ENCODE data around the gene INIP. TPM values are rescaled to one million over a fixed set of nuclear protein-coding genes. Genes with fewer than 3 reads are reported as not detected.
A peak's percentile ranks its signal among the peaks of the same experiment; 100 is the strongest.

INIP gene
- total RNA-seq, 2 experiments from 2014 or later: 28.9 to 31.0 TPM

- CTCF ChIA-PET: no interaction called here
- no peaks in the 10 kb centered on the region for H3K27me3 Mint-ChIP-seq
- intact Hi-C loops (cut with micrococcal nuclease): no loop called here
Observed at GRCh38 chr9:112757282-112757883, 39.5 kb upstream of the INIP start.

GRCh38 chr9:112755675-112756074 lies 37.8 kb upstream of the INIP start:
- Mint-ChIP-seq H3K27me3 (no peaks in the 10 kb centered on the region), H3K9me3 (no peaks in the 10 kb centered on the region), H3K36me3 (ENCODE audit: low read depth) (no peaks in the 10 kb centered on the region), H3K4me1 (ENCODE audit: low read depth) (peaks cover 76% of the 10 kb centered on the region), H3K4me3 (no peak overlapping the region), H3K27ac (no peak overlapping the region)
- TF ChIP-seq, protein P1, sequence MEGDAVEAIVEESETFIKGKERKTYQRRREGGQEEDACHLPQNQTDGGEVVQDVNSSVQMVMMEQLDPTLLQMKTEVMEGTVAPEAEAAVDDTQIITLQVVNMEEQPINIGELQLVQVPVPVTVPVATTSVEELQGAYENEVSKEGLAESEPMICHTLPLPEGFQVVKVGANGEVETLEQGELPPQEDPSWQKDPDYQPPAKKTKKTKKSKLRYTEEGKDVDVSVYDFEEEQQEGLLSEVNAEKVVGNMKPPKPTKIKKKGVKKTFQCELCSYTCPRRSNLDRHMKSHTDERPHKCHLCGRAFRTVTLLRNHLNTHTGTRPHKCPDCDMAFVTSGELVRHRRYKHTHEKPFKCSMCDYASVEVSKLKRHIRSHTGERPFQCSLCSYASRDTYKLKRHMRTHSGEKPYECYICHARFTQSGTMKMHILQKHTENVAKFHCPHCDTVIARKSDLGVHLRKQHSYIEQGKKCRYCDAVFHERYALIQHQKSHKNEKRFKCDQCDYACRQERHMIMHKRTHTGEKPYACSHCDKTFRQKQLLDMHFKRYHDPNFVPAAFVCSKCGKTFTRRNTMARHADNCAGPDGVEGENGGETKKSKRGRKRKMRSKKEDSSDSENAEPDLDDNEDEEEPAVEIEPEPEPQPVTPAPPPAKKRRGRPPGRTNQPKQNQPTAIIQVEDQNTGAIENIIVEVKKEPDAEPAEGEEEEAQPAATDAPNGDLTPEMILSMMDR (IDR thresholded peaks at IDR 0.05): no peak
- intact Hi-C loops (cut with micrococcal nuclease): no loop called here
- no peak for DNase-seq
- CTCF ChIA-PET: interaction anchor here (1.0 kb wide), 1 partner anchor 376 kb away, joined by 3 read pairs; the partner anchor contains the start of gene HSDL2
- POLR2A ChIA-PET: interaction anchor here (2.1 kb wide), 1 partner anchor 14 kb away, joined by 6 read pairs; no protein-coding TSS in a partner anchor
- ATAC-seq: no peak

More at GRCh38 chr9:112757282-112757883, 39.5 kb upstream of the INIP start:
- DNase-seq (no peak), ATAC-seq (no peak)
- TF ChIP-seq, protein P1 (IDR thresholded peaks at IDR 0.05): no peak
- Mint-ChIP-seq H3K9me3 (no peaks in the 10 kb centered on the region), H3K4me1 (ENCODE audit: low read depth) (peaks cover 72% of the 10 kb centered on the region), H3K27ac (no peak overlapping the region), H3K36me3 (ENCODE audit: low read depth) (no peaks in the 10 kb centered on the region), H3K4me3 (no peak overlapping the region)
- POLR2A ChIA-PET: interaction anchor here (0.8 kb wide), 1 partner anchor 55 kb away, joined by 3 read pairs; no protein-coding TSS in a partner anchor

DNA sequence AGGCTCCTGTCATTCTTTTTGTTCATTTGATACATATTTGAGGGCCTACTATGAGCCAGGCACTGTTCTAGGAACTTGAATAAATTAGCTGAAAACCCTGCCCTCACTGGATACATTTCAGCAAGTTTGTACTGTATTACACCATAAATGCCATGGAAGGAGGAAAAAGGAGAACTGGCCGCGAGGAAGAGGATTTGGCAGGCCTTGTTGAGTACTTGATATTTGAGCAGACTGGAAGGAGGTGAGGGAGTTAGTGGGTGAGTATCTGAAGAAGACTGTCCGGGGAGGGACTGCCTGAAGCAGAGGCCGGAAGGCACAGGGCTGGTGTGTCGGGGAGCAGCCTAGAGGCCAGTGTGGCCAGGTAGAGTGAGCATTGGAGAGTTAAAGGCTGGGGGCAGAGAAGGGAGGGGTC lies 37.1 kb upstream of the INIP start:
- H3K27me3 Mint-ChIP-seq: no peaks in the 10 kb centered on the region
- ATAC-seq (no peak), DNase-seq (no peak)
- H3K9me3 Mint-ChIP-seq: no peaks in the 10 kb centered on the region
- CTCF ChIA-PET: interaction anchor here (1.0 kb wide), 1 partner anchor 376 kb away, joined by 3 read pairs; the partner anchor contains the start of gene HSDL2
- H3K36me3 Mint-ChIP-seq (ENCODE audit: low read depth): no peaks in the 10 kb centered on the region
- intact Hi-C loops (cut with micrococcal nuclease): no loop called here
- H3K4me3 Mint-ChIP-seq: peak overlapping the region; percentile 16
- TF ChIP-seq, protein P1 (IDR thresholded peaks at IDR 0.05): no peak
- peaks cover 74% of the 10 kb centered on the region for H3K4me1 Mint-ChIP-seq (ENCODE audit: low read depth)
- POLR2A ChIA-PET: interaction anchor here (1.0 to 2.1 kb wide), 2 partner anchors 15 to 20 kb away, joined by 3 to 6 read pairs; no protein-coding TSS in a partner anchor
- H3K27ac Mint-ChIP-seq: peak overlapping the region; percentile 80

DNA sequence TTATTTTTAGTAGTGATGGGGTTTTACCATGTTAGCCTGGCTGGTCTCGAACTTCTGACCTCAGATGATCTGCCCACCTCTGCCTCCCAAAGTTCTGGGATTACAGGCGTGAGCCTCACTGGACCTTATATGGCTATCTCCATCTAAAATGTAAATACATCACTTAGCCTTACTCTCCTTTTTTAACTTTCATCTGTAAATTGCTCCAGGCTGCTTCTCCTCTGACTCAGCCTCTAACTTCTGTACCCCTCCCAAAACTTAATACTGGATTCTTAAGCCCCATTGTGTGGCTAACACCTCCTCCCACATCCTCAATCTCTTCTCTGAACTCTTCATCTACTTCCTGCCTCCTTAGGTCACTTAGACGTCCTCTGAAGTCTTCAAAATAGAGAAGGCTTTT lies 36.7 kb upstream of the INIP start:
- POLR2A ChIA-PET: interaction anchor here (1.0 to 2.1 kb wide), 2 partner anchors 15 to 20 kb away, joined by 3 to 6 read pairs; no protein-coding TSS in a partner anchor
- Mint-ChIP-seq H3K9me3 (no peaks in the 10 kb centered on the region), H3K36me3 (ENCODE audit: low read depth) (no peaks in the 10 kb centered on the region), H3K4me1 (ENCODE audit: low read depth) (peaks cover 74% of the 10 kb centered on the region), H3K27me3 (no peaks in the 10 kb centered on the region), H3K27ac (peak overlapping the region; percentile 80), H3K4me3 (peak overlapping the region; percentile 16)
- CTCF ChIA-PET: no interaction called here
- intact Hi-C loops (cut with micrococcal nuclease): loop anchor here (5.0 kb wide), 2 partner anchors 37 to 38 kb away; partner anchors contain the start of gene INIP
- DNase-seq (peak; percentile 79), ATAC-seq (peak; percentile 75)
- TF ChIP-seq, protein P1 (IDR thresholded peaks at IDR 0.05): no peak

DNA sequence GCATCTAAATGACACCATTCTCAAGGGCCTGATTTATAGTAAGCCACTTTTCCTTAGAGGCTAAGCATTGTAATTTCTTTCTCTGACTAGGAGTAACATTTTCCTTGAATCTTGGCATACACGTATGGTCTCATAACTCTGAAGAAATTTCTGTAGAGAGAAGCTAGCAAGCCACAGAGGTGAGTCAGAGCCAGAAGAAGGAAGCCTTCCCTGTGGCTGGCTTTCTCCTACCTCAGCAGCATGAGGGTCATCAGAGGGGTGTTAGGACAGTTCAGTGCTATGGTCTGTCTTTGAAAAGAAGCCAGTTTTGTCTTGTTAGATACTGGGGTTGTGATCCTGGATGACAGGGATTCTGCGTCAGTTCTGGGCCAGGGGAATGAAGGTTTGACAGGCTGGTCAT lies 35.8 kb upstream of the INIP start:
- H3K27me3 Mint-ChIP-seq: no peaks in the 10 kb centered on the region
- peak overlapping the region; percentile 75 for H3K27ac Mint-ChIP-seq
- no peaks in the 10 kb centered on the region for H3K9me3 Mint-ChIP-seq
- CTCF ChIA-PET: interaction anchor here (1.5 kb wide), 1 partner anchor 39 kb away, joined by 5 read pairs; no protein-coding TSS in a partner anchor
- peak; percentile 54 for DNase-seq
- H3K4me3 Mint-ChIP-seq: no peak overlapping the region
- peaks cover 75% of the 10 kb centered on the region for H3K4me1 Mint-ChIP-seq (ENCODE audit: low read depth)
- POLR2A ChIA-PET: interaction anchor here (1.0 to 2.1 kb wide), 2 partner anchors 16 to 21 kb away, joined by 3 to 6 read pairs; no protein-coding TSS in a partner anchor
- TF ChIP-seq, protein P1 (IDR thresholded peaks at IDR 0.05): no peak
- no peaks in the 10 kb centered on the region for H3K36me3 Mint-ChIP-seq (ENCODE audit: low read depth)
- ATAC-seq: peak; percentile 8
- intact Hi-C loops (cut with micrococcal nuclease): loop anchor here (5.0 kb wide), 2 partner anchors 36 to 39 kb away; partner anchors contain the start of gene INIP
